PC-3 (cell line): ENCODE data around the gene CHID1. TPM values are rescaled to one million over a fixed set of nuclear protein-coding genes. Genes with fewer than 3 reads are reported as not detected.
A peak's percentile ranks its signal among the peaks of the same experiment; 100 is the strongest.

Experiments
- ATAC-seq: fragments of 200-7000 bp; cut with Tn5 transposase; 2 replicates; pipeline ENCODE4 v1.9.1; 2020; ENCODE audit warnings: mild to moderate bottlenecking, moderate library complexity
- BruUV-seq: library from RNA; stranded (reverse); fragments of 400-500 nt; replicated peaks from 2 replicates; lab custom pipeline; 2021; lab: Mats Ljungman, UMichigan
- CTCF ChIA-PET: fragments of 300-600 bp; sonication (Branson Sonifier 250); formaldehyde crosslinking; loops from one replicate; lab custom pipeline; 2022; ENCODE audit warnings: antibody characterized with exemption; lab: Charles Lee
- POLR2A ChIA-PET: fragments of 300-600 bp; sonication (Branson Sonifier 250); formaldehyde crosslinking; loops from one replicate; lab custom pipeline; 2022; ENCODE audit warnings: antibody characterized with exemption; ENCODE audit not compliant: unreplicated experiment; lab: Charles Lee
- DNase-seq: peaks from one replicate; pipeline ENCODE4 v3.0.0-alpha.2; 2015
- H2AFZ ChIP-seq: fragments of 300-600 bp; sonication (generic); 2 replicates; pipeline ENCODE4 v1.6.0; 2016; ENCODE audit warnings: antibody characterized with exemption, low read length
- H3F3A ChIP-seq: fragments of 300-600 bp; sonication (generic); one replicate; pipeline ENCODE4 v1.6.0; 2017; ENCODE audit warnings: antibody characterized with exemption, low read length, control low read depth, mild to moderate bottlenecking; ENCODE audit not compliant: unreplicated experiment
- H3K27ac ChIP-seq: fragments of 300-600 bp; sonication (generic); 2 replicates; pipeline ENCODE4 v1.5.1; 2016; ENCODE audit warnings: mild to moderate bottlenecking, low read length
- H3K27me3 ChIP-seq: fragments of 300-600 bp; sonication (generic); 2 replicates; pipeline ENCODE4 v1.6.1; 2016; ENCODE audit warnings: low read length, mixed read lengths
- H3K36me3 ChIP-seq: fragments of 300-600 bp; sonication (generic); 2 replicates; pipeline ENCODE4 v1.6.1; 2016; ENCODE audit warnings: low read depth, mixed run types, low read length, mixed read lengths
- H3K4me1 ChIP-seq: fragments of 300-600 bp; sonication (generic); 2 replicates; pipeline ENCODE4 v1.5.1; 2016; ENCODE audit warnings: low read length; ENCODE audit not compliant: insufficient read depth
- H3K4me2 ChIP-seq: fragments of 300-600 bp; sonication (generic); 2 replicates; pipeline ENCODE4 v1.6.0; 2016; ENCODE audit warnings: low read length
- H3K4me3 ChIP-seq: fragments of 300-600 bp; sonication (generic); 2 replicates; pipeline ENCODE4 v1.5.1; 2016; ENCODE audit warnings: mild to moderate bottlenecking, low read length, mixed read lengths
- H3K79me2 ChIP-seq: fragments of 300-600 bp; sonication (generic); 2 replicates; pipeline ENCODE4 v1.6.1; 2017; ENCODE audit warnings: low read length, mixed read lengths
- H3K9ac ChIP-seq: fragments of 300-600 bp; sonication (generic); 2 replicates; pipeline ENCODE4 v1.6.0; 2016; ENCODE audit warnings: mild to moderate bottlenecking, low read length
- H3K9me2 ChIP-seq: fragments of 300-600 bp; sonication (generic); replicated peaks from 2 replicates; pipeline ENCODE4 v1.6.1; 2016; ENCODE audit warnings: mixed run types, low read length, mixed read lengths
- H3K9me3 ChIP-seq: fragments of 300-600 bp; sonication (generic); 2 replicates; pipeline ENCODE4 v1.6.1; 2016; ENCODE audit warnings: low read length, mixed read lengths
- H4K20me1 ChIP-seq: fragments of 300-600 bp; sonication (generic); 2 replicates; pipeline ENCODE4 v1.6.1; 2016; ENCODE audit warnings: low read length, mixed read lengths
- EZH2 ChIP-seq: fragments of 300-600 bp; sonication (generic); IDR thresholded peaks from one replicate; pipeline ENCODE4 v1.6.1; 2017; ENCODE audit warnings: antibody characterized with exemption, mild to moderate bottlenecking, low read length; ENCODE audit not compliant: unreplicated experiment
- EZH2phosphoT487 ChIP-seq: fragments of 300-600 bp; sonication (generic); IDR thresholded peaks from 2 replicates; pipeline ENCODE4 v1.6.1; 2018; ENCODE audit warnings: mild to moderate bottlenecking, antibody characterized with exemption, low read length, borderline replicate concordance
- intact Hi-C: fragments of 100-400 bp; cut with micrococcal nuclease; formaldehyde crosslinking; loops from 2 replicates; pipeline ENCODE4 v1.9.0; 2023
- total RNA-seq: library from RNA; depleted of rRNA; stranded (reverse); fragments of >200 nt; gene quantifications from 2 replicates; pipeline ENCODE4 v1.2.3, GENCODE V29; 2014
- TF ChIP-seq, protein P1 (sequence below): fragments of 300-600 bp; sonication (generic); conservative IDR thresholded peaks from 2 replicates; pipeline ENCODE4 v1.5.1; 2017; ENCODE audit warnings: antibody characterized with exemption, low read depth, mild to moderate bottlenecking, low read length

Gene CHID1
- total RNA-seq, 1 experiment from 2014 or later = 70.2 TPM

- peaks cover 43% of the 10 kb centered on the region for H3K4me1 ChIP-seq
- H4K20me1 ChIP-seq = no peaks in the 10 kb centered on the region
- peak overlapping the region; percentile 52 for H3K27ac ChIP-seq
- H3K9me2 ChIP-seq = no peaks in the 10 kb centered on the region
- H3K27me3 ChIP-seq = no peaks in the 10 kb centered on the region
- ChIA-PET POLR2A (no interaction called here), CTCF (no interaction called here)
- H3K4me2 ChIP-seq = peak overlapping the region; percentile 96
- H3K9ac ChIP-seq = peak overlapping the region; percentile 69
- no peaks in the 10 kb centered on the region for H3F3A ChIP-seq
- H2AFZ ChIP-seq = peak overlapping the region; percentile 78
- peak overlapping the region; percentile 76 for H3K4me3 ChIP-seq
- DNase-seq (no peak), ATAC-seq (peak; percentile 21)
- H3K9me3 ChIP-seq = no peaks in the 10 kb centered on the region
- intact Hi-C loops = no loop called here
- BruUV-seq = no TSS peak
- H3K36me3 ChIP-seq = no peaks in the 10 kb centered on the region
- TF ChIP-seq, protein P1, sequence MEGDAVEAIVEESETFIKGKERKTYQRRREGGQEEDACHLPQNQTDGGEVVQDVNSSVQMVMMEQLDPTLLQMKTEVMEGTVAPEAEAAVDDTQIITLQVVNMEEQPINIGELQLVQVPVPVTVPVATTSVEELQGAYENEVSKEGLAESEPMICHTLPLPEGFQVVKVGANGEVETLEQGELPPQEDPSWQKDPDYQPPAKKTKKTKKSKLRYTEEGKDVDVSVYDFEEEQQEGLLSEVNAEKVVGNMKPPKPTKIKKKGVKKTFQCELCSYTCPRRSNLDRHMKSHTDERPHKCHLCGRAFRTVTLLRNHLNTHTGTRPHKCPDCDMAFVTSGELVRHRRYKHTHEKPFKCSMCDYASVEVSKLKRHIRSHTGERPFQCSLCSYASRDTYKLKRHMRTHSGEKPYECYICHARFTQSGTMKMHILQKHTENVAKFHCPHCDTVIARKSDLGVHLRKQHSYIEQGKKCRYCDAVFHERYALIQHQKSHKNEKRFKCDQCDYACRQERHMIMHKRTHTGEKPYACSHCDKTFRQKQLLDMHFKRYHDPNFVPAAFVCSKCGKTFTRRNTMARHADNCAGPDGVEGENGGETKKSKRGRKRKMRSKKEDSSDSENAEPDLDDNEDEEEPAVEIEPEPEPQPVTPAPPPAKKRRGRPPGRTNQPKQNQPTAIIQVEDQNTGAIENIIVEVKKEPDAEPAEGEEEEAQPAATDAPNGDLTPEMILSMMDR = no peak
- TF ChIP-seq EZH2 (no peak), EZH2phosphoT487 (no peak)
- peaks cover 11% of the 10 kb centered on the region for H3K79me2 ChIP-seq
These were observed 83.3 kb downstream of the CHID1 start for GRCh38 chr11:827146-827896.

- H3K27ac ChIP-seq = peak overlapping the region; percentile 52; the same call in 1 of the 2 replicates
- CTCF ChIA-PET = no interaction called here
- peak overlapping the region; percentile 69 for H3K9ac ChIP-seq
- TF ChIP-seq EZH2 = no peak
- no peak for TF ChIP-seq EZH2phosphoT487
- TF ChIP-seq, protein P1 = no peak
- H3K4me3 ChIP-seq = peak overlapping the region; percentile 76
- H3K4me1 ChIP-seq = peaks cover 40% of the 10 kb centered on the region
- H2AFZ ChIP-seq = peak overlapping the region; percentile 78
- intact Hi-C loops = no loop called here
- H3K9me2 ChIP-seq = no peaks in the 10 kb centered on the region
- no peaks in the 10 kb centered on the region for H4K20me1 ChIP-seq
- no TSS peak for BruUV-seq
- POLR2A ChIA-PET = no interaction called here
- H3K4me2 ChIP-seq = peak overlapping the region; percentile 96
- H3K79me2 ChIP-seq = peaks cover 11% of the 10 kb centered on the region
- H3K36me3 ChIP-seq = no peaks in the 10 kb centered on the region
- H3K27me3 ChIP-seq = no peaks in the 10 kb centered on the region
- DNase-seq (no peak), ATAC-seq (no peak; the same call in 1 of the 2 replicates)
- H3F3A ChIP-seq = no peaks in the 10 kb centered on the region
- H3K9me3 ChIP-seq = no peaks in the 10 kb centered on the region
These were observed 83.8 kb downstream of the CHID1 start for GRCh38 chr11:826836-827145.

DNA sequence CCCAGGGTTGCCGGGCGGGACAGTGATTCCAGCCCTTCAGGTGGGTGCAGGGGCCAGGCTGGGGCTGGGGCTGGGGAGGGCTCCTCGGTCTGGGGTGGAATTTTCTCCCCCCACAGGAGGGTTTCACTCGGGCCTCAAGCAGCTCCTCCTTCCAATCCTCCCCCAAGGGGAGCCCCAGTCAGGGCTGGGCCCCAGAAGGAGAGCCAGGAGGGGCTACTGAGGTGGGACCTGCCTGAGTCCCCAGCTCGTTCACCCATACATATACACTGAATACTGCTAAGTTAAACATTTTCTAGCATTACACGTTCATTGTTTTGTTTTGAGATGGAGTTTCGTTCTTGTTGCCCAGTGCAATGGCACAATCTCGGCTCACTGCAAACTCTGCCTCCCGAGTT lies 84.4 kb downstream of the CHID1 start:
- TSS peak; percentile 78 for BruUV-seq
- DNase-seq = no peak
- H3K27ac ChIP-seq = peak overlapping the region; percentile 74

More for the DNA sequence above, 84.4 kb downstream of the CHID1 start:
- Histone ChIP-seq H3K36me3 (no peaks in the 10 kb centered on the region), H3K9ac (peak overlapping the region; percentile 69; the same call in 1 of the 2 replicates), H3K9me2 (no peaks in the 10 kb centered on the region), H3K4me2 (peak overlapping the region; percentile 96), H4K20me1 (0 out of 2 replicates have a peak, but pooled peaks cover 4% of the 10 kb centered on the region), H3K27me3 (no peaks in the 10 kb centered on the region), H3K79me2 (peaks cover 13% of the 10 kb centered on the region), H3K4me3 (no peak overlapping the region), H3K4me1 (peaks cover 40% of the 10 kb centered on the region), H3F3A (no peaks in the 10 kb centered on the region), H2AFZ (no peak overlapping the region), H3K9me3 (no peaks in the 10 kb centered on the region)
- intact Hi-C loops = no loop called here
- CTCF ChIA-PET = no interaction called here
- ATAC-seq = no peak
- TF ChIP-seq EZH2phosphoT487 (no peak), EZH2 (no peak)
- TF ChIP-seq, protein P1 = no peak
- POLR2A ChIA-PET = no interaction called here
